ENCODE measurements around the gene GNAT1.

DNA sequence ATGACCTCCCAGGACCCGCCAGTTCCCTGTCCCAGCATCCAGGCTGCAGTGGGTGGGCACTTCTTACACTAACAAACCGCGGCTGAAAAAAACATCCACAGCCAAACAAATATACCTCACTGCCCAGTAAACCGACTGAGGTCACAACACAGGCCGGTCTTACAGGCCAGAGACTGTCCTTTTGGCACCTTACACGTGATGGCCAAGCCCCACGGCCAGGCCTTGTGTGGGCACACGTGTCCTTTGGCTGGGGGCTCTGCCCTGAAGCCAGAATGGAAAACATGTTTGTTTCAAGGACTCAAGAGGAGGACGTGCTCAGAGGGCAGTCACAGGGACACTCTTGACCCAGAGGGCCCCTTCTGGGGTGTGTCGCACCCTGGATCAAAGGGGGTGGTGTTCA lies 23.4 kb downstream of the GNAT1 start:
- TF ChIP-seq, protein P1, sequence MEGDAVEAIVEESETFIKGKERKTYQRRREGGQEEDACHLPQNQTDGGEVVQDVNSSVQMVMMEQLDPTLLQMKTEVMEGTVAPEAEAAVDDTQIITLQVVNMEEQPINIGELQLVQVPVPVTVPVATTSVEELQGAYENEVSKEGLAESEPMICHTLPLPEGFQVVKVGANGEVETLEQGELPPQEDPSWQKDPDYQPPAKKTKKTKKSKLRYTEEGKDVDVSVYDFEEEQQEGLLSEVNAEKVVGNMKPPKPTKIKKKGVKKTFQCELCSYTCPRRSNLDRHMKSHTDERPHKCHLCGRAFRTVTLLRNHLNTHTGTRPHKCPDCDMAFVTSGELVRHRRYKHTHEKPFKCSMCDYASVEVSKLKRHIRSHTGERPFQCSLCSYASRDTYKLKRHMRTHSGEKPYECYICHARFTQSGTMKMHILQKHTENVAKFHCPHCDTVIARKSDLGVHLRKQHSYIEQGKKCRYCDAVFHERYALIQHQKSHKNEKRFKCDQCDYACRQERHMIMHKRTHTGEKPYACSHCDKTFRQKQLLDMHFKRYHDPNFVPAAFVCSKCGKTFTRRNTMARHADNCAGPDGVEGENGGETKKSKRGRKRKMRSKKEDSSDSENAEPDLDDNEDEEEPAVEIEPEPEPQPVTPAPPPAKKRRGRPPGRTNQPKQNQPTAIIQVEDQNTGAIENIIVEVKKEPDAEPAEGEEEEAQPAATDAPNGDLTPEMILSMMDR (IDR thresholded peaks at IDR 0.05), result no peak
- TF ChIP-seq POLR2A (IDR thresholded peaks at IDR 0.05), result no peak
